Measurements from ENCODE around the gene SESN1.

DNA sequence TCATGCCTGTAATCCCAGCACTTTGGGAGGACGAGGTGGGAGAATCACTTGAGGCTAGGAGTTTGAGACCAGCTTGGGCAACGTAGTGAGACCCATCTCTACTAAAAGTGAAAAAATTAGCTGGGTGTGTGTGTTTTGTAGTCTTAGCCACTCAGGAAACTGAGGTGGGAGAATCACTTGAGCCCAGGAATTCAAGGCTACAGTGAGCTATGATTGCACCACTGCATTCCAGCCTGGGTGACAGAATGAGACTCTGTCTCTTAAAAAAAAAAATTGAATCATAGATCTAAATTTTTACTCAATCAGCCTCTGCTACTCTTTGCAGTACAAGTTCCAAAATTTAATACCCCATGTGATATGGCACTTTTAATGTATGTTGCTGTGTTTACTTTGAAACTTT is 124.9 kb downstream of the SESN1 start:
- TF ChIP-seq, protein P1, sequence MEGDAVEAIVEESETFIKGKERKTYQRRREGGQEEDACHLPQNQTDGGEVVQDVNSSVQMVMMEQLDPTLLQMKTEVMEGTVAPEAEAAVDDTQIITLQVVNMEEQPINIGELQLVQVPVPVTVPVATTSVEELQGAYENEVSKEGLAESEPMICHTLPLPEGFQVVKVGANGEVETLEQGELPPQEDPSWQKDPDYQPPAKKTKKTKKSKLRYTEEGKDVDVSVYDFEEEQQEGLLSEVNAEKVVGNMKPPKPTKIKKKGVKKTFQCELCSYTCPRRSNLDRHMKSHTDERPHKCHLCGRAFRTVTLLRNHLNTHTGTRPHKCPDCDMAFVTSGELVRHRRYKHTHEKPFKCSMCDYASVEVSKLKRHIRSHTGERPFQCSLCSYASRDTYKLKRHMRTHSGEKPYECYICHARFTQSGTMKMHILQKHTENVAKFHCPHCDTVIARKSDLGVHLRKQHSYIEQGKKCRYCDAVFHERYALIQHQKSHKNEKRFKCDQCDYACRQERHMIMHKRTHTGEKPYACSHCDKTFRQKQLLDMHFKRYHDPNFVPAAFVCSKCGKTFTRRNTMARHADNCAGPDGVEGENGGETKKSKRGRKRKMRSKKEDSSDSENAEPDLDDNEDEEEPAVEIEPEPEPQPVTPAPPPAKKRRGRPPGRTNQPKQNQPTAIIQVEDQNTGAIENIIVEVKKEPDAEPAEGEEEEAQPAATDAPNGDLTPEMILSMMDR (IDR thresholded peaks at IDR 0.05) = no peak
- no peak for TF ChIP-seq POLR2A (IDR thresholded peaks at IDR 0.05)

Data from right lobe of liver (tissue), 4 donors.